SJSA1 (cell line): Measurements from ENCODE around the gene KBTBD13. TPM values are rescaled to one million over a fixed set of nuclear protein-coding genes. Genes with fewer than 3 reads are reported as not detected.

Source experiments
- DNase-seq, 2 experiments: peaks; one replicate each; pipeline ENCODE4 v3.0.0-alpha.2; 2015 to 2020; ENCODE audit warnings: low spot score in 2 of 2, low read depth in 1 of 2
- H3K27ac ChIP-seq: fragments of 250-450 bp; sonication (Bioruptor Pico); 2 replicates; pipeline ENCODE4 v1.5.1; 2020; ENCODE audit warnings: mild to moderate bottlenecking, moderate library complexity
- H3K27me3 ChIP-seq: fragments of 250-450 bp; sonication (Bioruptor Pico); replicated peaks from 2 replicates; pipeline ENCODE4 v1.5.1; 2020; ENCODE audit warnings: mild to moderate bottlenecking, moderate library complexity
- H3K36me3 ChIP-seq: fragments of 250-450 bp; sonication (Bioruptor Pico); 2 replicates; pipeline ENCODE4 v1.5.1; 2020; ENCODE audit warnings: mild to moderate bottlenecking
- H3K4me1 ChIP-seq: fragments of 250-450 bp; sonication (Bioruptor Pico); replicated peaks from 2 replicates; pipeline ENCODE4 v1.6.1; 2021; ENCODE audit warnings: mild to moderate bottlenecking
- H3K4me3 ChIP-seq: fragments of 250-450 bp; sonication (Bioruptor Pico); 2 replicates; pipeline ENCODE4 v1.5.1; 2020; ENCODE audit warnings: mild to moderate bottlenecking
- H3K9me3 ChIP-seq: fragments of 250-450 bp; sonication (Bioruptor Pico); replicated peaks from 2 replicates; pipeline ENCODE4 v1.5.1; 2020; ENCODE audit warnings: mild to moderate bottlenecking
- total RNA-seq: library from RNA; depleted of rRNA; stranded (reverse); fragments of >200 nt; shearing (Covaris generic); gene quantifications from 2 replicates; pipeline ENCODE4 v1.2.3, GENCODE V29; 2014

Gene KBTBD13
- total RNA-seq, 1 experiment from 2014 or later = not detected

DNA sequence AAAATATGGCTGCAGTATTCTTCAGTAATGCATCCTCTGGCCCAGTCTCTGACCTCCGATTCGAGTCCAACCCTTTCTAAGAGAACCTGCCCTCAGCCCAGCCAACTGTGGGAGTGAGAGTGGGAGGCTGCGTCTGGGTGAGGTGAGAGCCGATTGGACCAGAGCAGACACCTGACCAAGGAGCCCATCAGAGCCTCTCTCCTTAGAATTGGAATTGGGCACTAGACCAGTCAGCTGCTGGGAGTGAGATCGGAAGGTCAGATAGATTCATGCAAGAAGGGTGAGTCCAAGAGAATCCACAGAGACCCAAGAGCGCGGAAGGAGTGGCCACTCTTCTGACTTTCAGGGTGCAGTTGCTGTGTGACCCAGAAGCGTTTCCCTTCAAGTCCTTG, 19.0 kb upstream of the KBTBD13 start:
- no peaks in the 10 kb centered on the region for H3K9me3 ChIP-seq
- H3K27ac ChIP-seq = peak overlapping the region; percentile 62; the same call in 1 of the 2 replicates
- H3K4me3 ChIP-seq = no peak overlapping the region

DNA sequence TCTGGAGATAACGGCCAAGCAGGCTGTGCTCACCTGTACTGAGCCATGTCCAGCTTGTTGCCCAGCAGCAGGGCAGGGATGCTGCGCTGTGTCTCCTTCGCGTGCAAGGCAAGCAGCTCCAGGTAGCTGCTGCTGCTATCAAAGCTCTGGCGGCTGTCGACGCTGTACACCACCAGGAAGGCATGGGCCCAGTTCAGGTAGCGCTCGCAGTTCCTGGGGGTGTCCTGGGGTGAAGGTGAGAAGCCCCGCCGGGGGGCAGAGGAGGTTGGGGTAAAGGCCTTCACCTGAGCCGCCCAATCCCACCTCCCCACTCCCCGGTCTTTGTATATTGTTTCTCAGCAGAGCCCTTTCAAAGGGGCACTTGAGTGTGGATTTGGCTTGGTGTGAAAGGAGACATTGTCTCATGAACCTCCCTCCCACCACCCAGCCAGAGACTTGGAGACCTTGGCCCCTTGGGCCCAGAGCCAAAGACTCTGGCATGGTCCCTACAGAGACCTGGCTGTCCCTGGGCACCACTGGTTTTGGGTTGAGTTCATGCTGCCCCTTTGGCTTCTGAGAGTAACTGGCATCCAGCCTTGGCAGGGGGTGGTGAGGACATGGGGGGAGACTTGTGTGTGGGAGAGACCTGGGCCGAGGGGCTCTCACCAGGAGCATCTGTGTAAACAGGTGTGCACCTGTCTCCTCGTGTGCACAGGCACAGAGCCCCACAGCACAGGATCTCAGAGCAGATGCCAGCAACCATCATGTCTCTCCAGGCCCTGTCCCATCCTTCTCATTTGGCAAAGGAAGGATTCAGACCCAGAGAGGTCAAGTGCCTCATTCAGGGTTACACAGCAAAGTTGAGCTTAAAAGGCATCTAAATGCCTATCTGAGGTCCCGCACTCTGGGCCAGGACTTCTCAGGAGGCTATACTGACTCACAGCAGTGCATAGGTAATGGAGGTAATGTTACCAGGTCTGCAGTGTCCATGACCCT, 17.9 kb upstream of the KBTBD13 start:
- no peak for DNase-seq
- Histone ChIP-seq H3K4me3 (no peak overlapping the region), H3K27ac (no peak overlapping the region), H3K4me1 (peaks cover 90% of the 10 kb centered on the region), H3K36me3 (peaks cover 94% of the 10 kb centered on the region), H3K27me3 (no peaks in the 10 kb centered on the region), H3K9me3 (no peaks in the 10 kb centered on the region)

More for the DNA sequence above, 19.0 kb upstream of the KBTBD13 start:
- Histone ChIP-seq H3K27me3 (no peaks in the 10 kb centered on the region), H3K36me3 (peaks cover 93% of the 10 kb centered on the region), H3K4me1 (peaks cover 79% of the 10 kb centered on the region)
- DNase-seq = no peak

DNA sequence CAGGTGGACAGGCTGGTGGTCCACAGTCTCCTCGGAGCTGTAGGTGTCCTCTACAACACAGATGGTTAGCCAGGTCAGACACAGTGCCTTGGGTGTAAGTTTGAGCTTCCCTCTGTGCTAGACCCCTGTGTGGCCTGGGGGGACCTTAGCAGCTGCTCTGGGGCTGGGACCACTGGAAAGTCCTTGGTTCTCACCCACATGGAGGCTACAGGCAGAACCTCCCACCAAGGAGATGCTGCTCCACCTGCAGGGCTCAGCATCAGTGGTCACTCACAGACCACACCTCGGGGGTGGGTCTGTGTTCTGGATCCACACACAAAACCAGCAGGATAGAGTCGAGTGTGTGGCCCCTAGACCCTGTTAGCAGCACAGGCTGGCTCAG, 17.2 kb upstream of the KBTBD13 start:
- Histone ChIP-seq H3K4me3 (no peak overlapping the region), H3K36me3 (peaks cover 94% of the 10 kb centered on the region), H3K4me1 (peaks cover 90% of the 10 kb centered on the region), H3K9me3 (no peaks in the 10 kb centered on the region), H3K27me3 (no peaks in the 10 kb centered on the region), H3K27ac (no peak overlapping the region)
- no peak for DNase-seq

DNA sequence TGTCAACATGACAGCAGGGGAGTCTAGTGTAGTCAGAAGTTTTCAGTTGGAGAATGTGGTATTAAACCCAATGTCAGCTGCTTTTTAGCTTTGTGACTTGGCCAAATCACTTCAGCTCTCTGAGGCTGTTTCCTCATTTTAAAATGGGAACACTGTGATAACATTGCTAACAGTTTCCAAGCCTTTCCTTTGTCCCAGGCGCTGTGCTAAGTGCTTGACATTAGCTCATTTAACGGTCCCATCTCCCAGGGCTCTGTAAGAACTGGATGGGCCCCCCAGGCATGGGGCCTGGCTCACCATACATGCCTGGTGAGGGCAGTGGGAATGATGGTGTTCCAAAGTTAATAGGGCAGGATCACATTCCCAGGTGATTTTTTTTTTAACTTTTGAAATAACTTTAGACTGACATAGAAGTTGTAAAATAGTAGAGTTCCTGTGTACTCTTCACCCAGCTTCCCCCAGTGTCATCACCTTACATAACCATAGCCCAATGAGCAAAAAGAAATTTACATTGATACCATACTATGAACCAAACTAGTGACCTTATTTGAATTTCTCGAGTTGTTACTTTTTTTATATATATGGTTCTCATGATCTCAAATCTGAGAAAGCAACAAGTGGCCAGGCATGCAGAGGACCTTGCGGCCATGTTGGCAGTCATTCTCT, 16.5 kb upstream of the KBTBD13 start:
- Histone ChIP-seq H3K27me3 (no peaks in the 10 kb centered on the region), H3K36me3 (peaks cover 94% of the 10 kb centered on the region)
- DNase-seq = no peak

DNA sequence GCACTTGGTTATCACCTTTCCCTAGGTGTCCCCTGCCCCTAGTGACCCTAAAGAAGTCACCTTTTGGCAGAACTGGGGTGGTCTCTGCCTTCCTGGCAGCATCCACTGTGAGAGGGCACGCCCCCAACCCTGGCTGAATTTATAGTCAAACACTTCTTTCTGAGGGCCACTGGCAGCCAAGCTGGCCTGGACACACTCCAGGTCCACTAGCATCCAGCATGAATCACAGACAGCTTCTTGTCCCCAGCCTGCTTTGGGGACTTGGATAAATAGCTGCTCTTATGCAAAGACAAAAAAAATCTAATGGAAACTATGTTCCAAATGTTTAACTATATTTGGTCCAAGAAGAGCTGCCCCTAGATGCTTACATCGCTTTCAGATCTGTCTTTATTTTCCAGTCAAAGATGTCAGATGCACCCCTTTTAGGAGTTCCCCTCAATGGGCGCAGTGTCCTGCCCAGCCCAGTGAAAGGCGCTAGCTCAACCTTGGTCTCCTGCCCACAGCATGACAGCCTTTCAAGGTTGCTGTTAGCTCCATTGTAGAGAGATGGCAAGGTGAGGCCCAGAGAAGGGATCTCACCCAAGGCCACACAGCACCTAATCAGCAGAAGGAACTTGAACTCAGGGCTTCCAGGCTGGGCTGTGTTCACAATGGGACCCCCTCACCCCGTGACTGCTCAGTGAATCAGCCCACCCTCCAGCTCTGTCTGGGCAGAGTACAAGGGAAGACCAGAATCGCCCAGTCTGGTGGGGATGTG, 15.7 kb upstream of the KBTBD13 start:
- Histone ChIP-seq H3K4me3 (no peak overlapping the region), H3K9me3 (no peaks in the 10 kb centered on the region), H3K27me3 (no peaks in the 10 kb centered on the region), H3K36me3 (peaks cover 99% of the 10 kb centered on the region), H3K4me1 (peaks cover 87% of the 10 kb centered on the region), H3K27ac (no peak overlapping the region)
- no peak for DNase-seq

More for the DNA sequence above, 16.5 kb upstream of the KBTBD13 start:
- Histone ChIP-seq H3K9me3 (no peaks in the 10 kb centered on the region), H3K4me3 (no peak overlapping the region), H3K27ac (no peak overlapping the region), H3K4me1 (peaks cover 87% of the 10 kb centered on the region)

DNA sequence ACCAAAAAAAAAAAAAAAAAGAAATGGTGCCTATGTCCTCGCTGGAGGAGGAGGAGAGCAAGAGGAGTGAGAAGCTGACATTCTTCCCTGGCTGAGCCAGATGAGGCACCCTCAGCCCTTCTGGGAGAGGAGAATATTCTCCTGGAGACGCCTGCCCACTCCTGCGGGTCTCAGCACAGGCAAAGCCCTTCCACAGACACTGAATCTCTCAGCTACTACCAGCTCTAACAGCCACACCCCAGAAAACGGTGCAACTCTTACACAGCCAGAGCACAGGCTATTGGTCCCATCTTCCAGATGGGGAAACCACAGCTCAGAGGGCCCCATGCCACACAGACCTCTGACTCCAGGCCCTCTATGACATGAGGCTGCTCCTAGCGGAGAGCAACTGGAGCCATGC, 14.5 kb upstream of the KBTBD13 start:
- 0 out of 2 replicates have a peak overlapping the region, but pooled peaks have one; percentile 30 for H3K27ac ChIP-seq
- no peak overlapping the region for H3K4me3 ChIP-seq
- no peak for DNase-seq
- peaks cover 88% of the 10 kb centered on the region for H3K36me3 ChIP-seq
- peaks cover 84% of the 10 kb centered on the region for H3K4me1 ChIP-seq
- H3K27me3 ChIP-seq = no peaks in the 10 kb centered on the region
- no peaks in the 10 kb centered on the region for H3K9me3 ChIP-seq

DNA sequence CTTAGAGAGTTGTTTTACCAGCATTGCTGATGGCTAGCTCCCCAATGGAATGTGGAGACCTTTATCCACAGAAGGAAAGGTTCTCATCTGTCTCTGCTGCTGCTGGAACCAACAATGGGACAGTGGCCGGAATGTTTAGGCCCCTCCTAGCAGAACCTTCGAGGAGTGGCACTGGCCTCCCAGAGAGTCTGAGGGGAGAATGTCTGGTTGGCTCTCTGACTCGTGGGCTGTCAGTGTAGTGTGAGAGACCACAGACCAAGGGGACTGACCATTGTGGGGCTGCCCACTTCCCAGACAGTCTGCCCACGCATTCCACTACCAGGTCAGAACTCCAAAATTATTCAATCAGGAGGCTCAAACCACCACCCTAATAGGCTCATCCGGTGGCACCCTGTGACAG, 13.8 kb upstream of the KBTBD13 start:
- Histone ChIP-seq H3K27me3 (no peaks in the 10 kb centered on the region), H3K4me1 (peaks cover 83% of the 10 kb centered on the region), H3K4me3 (no peak overlapping the region), H3K9me3 (no peaks in the 10 kb centered on the region), H3K36me3 (peaks cover 87% of the 10 kb centered on the region), H3K27ac (peak overlapping the region; percentile 30)
- peak in 1 of 2 experiments; percentile 45 for DNase-seq

DNA sequence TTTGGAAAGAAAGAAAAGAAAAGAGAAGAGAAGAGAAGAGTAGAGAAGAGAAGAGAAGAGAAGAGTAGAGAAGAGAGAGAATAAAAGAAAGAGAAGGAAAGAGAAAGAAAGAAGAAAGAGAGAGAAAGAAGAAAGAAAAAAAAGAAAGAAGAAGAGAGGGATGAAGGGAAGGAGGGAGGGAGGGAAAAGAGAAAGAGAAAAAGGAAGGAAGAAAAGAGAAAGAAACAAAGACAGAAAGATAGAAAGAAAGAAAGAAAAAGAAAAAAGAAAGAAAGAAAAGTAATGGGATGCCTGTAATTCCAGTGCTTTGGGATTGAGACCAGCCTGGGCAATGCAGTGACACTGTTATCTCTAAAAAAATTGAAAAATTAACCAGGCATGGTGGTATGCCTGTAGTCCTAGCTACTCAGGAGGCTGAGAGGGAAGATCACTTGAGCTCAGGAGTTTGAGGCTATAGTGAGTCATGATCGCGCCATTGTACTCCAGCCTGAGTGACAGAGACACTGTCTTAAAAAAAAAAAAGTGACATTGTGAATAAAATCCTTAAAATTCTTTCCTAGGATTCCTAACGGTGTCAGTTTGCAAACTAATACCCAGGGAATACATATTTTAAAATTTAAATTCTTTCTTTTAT, 10.4 kb upstream of the KBTBD13 start:
- peak; percentile 70 to 72 for DNase-seq
- H3K36me3 ChIP-seq = peaks cover 54% of the 10 kb centered on the region
- peaks cover 84% of the 10 kb centered on the region for H3K4me1 ChIP-seq
- no peaks in the 10 kb centered on the region for H3K9me3 ChIP-seq
- H3K27ac ChIP-seq = peak overlapping the region; percentile 75
- peak overlapping the region; percentile 88 for H3K4me3 ChIP-seq
- no peaks in the 10 kb centered on the region for H3K27me3 ChIP-seq

DNA sequence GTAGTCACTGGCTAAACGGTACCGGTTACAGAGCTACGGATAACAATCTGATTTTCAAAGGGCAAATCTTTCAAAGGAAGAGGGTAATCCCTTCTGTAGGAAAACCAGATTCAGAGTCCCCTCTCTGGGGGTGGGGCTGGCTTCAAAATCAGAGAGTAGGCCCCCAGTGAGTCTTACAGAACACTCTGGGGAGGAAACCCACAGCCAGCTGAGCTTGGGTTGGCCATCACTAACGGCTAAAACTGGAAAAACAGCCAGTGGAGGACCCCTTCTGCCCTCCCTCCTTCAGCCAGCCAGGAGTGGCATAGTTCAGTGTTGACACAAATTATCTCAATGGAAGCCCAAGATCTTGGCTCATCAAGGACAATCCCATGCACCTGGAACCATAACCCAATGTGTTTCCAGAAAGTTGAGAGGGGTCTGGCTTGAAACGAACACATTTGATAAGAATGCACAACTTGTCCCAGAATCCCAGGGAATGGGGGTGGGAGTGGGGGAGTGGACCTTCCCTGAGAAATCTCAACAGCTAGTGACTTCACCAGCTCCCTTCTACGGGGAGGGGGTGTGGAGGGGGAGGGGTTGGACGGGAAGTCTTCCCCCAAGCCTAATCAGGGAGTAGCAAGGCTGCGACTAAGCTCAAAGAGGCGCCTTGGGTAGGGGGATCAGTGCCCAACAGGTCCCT, 9.8 kb upstream of the KBTBD13 start:
- Histone ChIP-seq H3K4me1 (peaks cover 88% of the 10 kb centered on the region), H3K9me3 (no peaks in the 10 kb centered on the region), H3K27ac (peak overlapping the region; percentile 75), H3K36me3 (peaks cover 47% of the 10 kb centered on the region), H3K27me3 (no peaks in the 10 kb centered on the region), H3K4me3 (peak overlapping the region; percentile 88)
- peak; percentile 70 to 73 for DNase-seq

DNA sequence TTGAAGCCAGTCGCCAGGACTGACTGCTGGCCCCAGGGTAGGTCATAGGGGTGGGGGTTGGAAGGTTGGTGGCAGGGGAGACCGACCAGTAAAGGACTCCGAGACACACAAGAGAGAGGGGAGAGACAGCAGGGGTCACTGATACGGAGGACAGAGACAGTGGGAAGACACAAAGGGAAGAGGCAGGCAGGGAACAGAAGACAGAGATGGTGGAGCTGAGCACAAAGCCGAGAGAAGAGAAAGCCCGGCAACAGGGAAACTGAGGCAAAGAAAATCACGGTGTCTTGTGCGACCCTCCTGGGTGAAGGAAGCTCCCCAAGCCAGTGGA, 9.3 kb upstream of the KBTBD13 start:
- no peak for DNase-seq
- Histone ChIP-seq H3K4me1 (peaks cover 90% of the 10 kb centered on the region), H3K4me3 (peak overlapping the region; percentile 88), H3K36me3 (peaks cover 42% of the 10 kb centered on the region), H3K9me3 (no peaks in the 10 kb centered on the region), H3K27ac (peak overlapping the region; percentile 75), H3K27me3 (no peaks in the 10 kb centered on the region)

DNA sequence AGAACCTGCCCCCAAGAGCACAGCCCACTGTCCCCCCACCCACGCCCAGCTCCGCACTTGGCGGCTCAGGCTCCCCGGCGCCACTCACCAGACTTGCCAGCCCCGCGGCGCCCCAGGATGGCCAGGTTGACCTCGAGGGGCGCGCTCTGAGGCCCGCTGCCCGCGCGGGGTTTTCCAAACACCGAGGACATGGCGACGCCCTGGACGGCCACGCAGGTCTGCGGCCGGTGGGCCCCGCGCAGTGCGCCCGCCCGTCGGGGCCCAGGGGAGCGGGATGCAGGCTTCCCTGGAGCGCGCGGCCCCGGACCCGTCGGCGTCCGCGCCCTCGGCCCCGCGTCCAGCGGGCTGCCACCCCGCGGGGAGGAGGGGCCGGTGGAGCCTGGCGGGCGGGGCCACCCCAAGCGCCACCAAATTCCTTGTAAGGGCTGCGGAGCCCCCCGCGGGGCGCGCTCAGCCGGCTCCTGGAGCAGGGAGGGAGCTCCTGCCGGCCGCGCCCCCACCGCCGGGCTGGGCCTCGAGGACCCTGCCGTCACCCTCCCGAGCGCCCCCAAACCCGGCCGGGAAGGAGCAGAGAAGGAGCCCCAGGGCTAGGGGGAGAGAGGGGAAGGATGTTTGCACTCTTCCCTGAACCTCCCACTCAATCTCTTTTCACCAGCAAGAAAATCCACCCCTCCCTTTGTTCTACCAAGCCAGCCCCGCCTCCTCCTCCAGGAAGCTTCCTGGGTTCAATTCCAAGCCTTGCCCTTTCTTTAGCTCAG, 8.7 kb upstream of the KBTBD13 start, which contains the start of gene RASL12:
Gene RASL12, minus strand, starts transcription at position 347 of the 758 bp plus-strand sequence. Its CDS starts 156 bp downstream, at position 191.
- Histone ChIP-seq H3K9me3 (no peaks in the 10 kb centered on the region), H3K36me3 (peaks cover 37% of the 10 kb centered on the region), H3K4me3 (peak within 1 kb of the TSS; percentile 88), H3K4me1 (peaks cover 86% of the 10 kb centered on the region), H3K27ac (peak within 1 kb of the TSS; percentile 75), H3K27me3 (no peaks in the 10 kb centered on the region)
- peak; percentile 71 to 74 for DNase-seq

DNA sequence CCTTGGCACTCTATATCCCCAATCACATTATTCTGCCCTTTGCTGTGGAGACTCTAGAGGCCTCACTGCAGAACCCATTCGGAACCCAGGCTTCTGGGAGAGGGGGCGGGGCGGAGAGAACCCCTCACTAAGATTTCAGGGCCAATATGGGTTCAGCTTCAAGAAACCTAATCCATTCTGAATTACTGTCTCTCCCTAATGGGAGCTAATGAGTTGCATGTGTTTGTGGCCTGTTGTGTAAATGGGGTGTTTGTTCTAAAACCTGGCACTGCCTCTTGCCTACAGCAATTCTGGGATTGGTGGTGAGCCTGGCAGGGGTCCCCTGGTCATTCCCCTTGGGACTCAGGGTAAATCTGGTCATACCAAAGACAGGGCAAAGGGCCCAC, 8.2 kb upstream of the KBTBD13 start:
- Histone ChIP-seq H3K4me3 (peak overlapping the region; percentile 88), H3K9me3 (no peaks in the 10 kb centered on the region), H3K4me1 (peaks cover 80% of the 10 kb centered on the region), H3K27me3 (no peaks in the 10 kb centered on the region), H3K27ac (peak overlapping the region; percentile 75), H3K36me3 (peaks cover 31% of the 10 kb centered on the region)
- no peak for DNase-seq
